Stimulated activated CD8-positive, alpha-beta memory T cell treated with anti-CD3 and anti-CD28 coated beads, Interleukin-2, amount 100 ng/mL, for 48 hours (primary cell): ENCODE results near the gene EFCAB11.

ENCODE experiments used
- DNase-seq, 2 donors: peaks; one replicate each; pipeline ENCODE4 v3.0.0-alpha.2; 2020; ENCODE audit warnings: low read depth in 2 of 2

The EFCAB11 gene, protein sequence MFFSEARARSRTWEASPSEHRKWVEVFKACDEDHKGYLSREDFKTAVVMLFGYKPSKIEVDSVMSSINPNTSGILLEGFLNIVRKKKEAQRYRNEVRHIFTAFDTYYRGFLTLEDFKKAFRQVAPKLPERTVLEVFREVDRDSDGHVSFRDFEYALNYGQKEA

DNA sequence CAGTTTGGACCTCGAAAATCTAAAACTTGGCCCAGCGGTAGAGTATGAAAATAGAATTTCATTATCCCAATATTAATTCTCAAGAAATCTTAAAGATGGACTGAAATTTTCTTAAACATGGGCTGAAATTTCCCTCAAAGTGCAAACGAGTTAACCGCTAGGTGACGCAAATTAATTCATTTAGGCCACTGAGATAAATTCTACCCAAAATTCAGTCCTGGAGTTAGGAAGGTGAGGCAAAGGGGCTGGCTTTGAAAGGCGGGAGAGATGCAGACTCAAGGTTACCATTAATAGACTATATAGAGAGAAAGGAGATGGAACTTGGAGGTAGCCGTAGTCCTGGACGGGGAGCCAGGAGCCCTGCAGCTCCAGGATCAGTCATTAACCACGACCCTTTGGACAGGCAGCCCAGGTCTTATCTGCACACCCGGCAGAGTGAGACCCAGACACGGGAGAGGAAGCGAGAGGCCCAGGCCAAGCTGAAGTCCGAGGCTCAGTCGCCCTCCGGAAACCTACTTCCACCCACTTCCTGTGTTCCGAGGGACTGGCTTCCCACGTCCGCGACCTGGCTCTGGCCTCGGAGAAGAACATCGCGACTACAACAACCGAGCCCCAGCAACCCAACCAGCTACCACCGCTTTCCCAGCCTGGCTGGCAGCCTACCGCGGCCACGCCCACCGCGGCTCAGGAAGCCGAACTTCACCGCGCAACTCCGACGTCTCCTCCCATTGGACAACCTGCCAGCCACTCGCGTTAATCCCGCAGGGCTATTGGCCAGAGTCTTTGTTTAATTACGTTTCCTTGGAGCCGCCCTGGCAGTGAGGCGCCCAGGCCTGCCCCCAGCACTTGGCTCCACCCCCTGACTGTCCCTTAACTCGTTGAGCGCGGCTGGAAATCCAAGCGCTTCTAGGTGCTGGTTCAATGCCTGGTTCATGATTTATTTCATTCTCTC, at the start of gene EFCAB11:
TSS of gene EFCAB11 (minus strand) at position 661 of the 952 bp plus-strand sequence. CDS start at position 591, 70 bp downstream.
- peak; percentile 86 to 90 for DNase-seq

DNA sequence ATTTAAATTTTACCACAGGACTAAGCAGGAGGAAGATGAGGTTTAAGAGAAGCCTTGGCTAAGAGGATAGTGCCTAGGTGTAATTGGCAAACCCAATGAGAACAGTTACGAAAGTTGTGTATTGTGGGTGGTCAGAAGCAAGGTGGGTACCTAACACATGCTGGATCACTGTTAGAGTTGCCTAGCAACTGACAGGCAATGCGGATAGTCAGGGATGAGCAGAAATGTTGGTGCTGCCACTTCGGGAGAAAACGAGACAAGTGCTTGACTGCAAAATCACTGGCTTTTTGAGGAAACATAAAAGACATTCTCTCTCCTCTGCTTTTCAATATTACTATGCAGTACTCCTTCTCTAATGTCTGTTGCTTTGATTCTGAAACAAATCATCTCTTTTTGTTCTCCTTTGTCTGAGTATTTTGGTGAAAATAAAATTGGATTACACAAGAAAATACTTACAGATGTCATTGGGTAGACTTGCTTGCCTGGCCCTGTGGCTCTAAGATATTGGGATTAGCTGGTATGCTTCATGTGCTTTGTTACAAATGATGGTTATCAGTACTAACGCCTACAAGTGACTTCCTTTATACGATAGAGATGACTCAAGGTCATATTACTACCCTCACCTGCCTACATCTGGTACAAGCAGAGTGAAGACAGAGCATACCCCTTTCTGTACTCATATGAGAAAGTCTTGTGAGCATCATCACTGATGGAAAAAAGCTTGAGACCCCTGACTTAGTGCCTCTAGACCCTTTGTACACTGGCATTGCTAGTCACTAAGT, 49.2 kb upstream of the EFCAB11 start:
- no peak for DNase-seq

DNA sequence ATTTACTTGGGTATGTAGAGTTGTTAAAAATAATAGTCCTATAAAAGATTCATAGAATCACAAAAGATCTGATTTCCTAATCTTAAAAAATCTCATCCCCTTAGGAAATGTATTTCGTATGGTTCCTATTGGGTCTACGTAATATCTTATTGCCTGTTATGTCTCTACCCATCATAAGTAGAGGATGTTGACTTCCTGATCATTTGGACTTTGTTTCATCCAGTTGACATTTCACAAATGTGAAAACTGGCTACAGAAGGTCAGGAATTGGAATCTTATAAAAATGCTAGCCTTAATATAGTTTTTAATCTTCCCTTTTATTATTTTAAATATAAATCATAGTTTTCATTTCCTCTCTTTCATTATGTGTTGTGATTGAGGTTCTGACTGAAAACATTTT, 46.4 kb upstream of the EFCAB11 start:
- DNase-seq: no peak

DNA sequence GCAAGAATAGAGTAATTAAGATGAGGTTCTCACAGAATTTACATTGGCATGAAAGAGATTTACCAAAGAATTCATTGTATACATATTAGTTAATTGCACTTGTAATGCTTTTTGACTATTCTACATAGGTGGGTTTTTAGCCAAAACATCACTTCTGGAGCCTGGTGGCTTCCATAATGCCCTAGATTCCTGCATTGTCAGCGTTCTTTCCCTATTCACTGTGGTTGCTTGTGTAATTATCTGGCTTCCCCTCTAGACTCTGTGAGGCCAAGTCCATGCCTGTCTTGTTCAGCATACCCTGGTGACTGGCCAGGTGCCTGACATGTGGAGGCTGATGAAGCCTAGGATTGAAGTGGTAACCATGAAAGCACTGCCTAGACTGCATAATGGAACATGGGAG, 42.4 kb upstream of the EFCAB11 start:
- no peak for DNase-seq

DNA sequence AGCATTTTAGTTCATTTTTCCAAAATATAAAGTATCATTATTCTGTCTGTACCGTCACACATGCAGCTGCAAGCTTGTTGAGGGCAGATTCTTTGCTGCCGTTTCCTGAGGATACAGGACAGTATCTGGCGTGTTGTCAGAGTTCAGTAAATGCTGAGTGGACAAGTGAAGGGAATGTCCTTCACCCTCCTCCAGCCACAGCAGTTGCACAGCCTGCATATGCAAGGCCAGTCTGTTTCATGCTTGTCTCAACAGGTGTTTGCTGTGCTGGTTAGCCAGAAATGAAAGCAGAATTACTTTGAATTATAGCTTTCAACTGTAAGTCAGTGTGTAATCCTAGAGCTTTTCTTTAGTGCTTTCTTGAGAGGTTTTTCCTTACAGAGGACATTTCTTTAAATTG, 37.7 kb upstream of the EFCAB11 start:
- DNase-seq: no peak

DNA sequence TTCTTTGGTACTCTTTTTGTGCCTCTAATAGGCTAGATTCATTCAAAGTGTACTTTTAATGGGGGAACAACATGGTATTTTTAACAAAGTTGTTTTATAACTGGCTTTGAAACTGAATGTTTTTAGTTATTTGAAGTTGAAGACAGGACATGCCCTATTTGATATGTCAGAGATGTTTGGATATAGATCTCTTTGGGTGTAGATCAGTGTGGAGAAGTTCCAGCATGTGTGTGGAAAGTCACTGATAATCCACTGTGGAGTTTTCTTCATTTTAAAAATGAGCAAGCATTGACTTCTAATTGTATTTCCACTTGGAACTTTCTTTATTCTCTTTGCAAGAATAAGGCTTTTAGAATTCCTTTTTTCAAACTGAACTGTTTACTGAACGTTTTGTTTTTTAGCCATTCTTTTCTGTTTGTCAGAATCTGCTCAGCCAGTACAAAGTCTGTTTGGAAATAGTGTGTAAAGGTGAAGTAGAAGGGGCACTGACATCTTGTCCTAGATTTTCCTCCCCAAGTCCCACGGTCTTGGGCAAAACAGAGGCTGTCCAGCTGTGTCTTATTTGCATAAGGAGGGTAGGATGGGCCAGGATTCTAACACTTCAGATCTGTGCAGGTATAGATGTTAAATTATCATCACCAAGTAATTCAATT, 36.2 kb upstream of the EFCAB11 start:
- no peak for DNase-seq

DNA sequence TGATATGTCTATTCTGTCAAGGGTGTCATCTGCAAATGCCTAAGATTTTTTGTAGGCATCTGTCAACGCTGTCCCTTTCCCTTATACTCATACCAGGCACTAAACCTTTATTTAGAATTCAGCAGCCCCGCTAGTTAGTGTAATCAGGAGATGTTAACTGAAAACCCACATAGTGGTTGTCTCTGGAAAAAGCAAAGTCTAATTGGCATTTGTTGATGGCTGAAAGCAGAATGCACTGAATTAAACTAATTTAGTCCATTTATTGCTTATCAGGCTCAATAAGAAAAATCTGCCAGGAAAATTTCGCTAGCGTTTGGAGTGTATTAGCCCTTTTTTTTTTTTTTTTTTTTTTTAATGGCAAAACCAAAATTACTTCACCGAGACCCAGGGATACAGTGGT, 35.7 kb upstream of the EFCAB11 start:
- DNase-seq: no peak

DNA sequence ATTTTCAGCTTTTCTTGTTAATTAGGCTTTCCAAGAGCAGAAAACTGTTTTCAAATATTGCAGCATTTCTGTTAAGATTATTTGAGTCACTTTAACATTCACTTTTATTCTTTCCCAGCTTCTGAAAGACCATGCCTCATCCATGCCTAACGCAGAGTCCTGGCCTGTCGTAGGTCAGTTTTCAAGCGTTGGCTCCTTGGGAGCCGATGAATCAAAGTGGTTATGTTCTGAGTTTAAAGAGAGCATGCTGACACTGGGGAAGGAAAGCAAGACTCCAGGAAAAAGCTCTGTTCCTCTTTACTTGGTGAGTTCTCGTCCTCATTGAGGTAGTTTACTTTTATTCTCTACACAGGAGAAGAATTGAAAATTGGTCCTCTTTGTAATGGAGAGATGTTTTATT, 34.3 kb upstream of the EFCAB11 start:
- DNase-seq: no peak

DNA sequence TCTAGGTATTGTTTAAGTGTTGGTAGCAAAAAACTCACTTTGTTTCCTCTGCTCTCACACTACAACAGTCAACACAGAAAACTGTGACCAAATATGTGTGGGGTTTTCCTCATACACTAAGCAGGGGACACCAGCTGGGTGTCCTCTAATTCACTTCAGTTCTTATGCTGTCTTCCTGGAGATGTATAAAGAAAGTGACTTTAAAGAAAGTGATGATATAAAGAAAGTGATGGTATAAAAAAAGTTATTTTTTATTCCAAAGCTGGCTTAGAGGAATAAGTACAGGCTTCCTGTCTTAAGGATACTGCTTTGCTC, 32.6 kb upstream of the EFCAB11 start:
- no peak for DNase-seq

DNA sequence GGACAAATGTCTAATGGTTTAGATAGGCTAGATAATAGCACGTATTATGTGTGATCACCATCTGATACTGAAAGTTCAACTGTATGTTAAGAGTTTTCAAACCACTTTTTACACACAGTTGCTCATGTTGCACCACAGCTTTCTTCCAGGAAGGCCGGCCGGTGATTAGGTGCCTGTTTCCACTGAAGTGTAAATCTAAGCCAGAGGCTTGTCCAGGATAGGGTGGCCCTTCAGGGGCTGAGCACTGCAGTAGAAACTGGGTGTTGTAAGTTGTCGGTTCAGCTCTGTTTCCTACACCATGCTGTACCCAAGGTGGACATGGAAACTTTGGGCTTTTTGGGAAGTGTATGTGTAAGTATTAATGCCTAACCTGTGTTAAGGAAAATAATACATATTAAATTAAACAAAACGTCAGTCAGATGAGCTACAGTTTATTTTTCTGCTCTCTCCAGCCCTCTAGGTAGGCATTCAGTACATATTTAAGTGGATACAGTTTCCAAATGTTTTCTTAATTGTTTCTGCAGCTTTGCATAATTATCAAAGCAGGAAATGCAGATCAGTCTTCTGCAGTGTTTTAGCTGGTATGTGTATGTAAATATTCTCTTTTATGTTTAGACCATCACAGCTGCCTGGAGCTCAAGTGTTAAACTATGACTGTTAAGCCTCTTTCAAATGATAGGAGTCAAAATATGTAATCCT, 32.1 kb upstream of the EFCAB11 start:
- no peak for DNase-seq

DNA sequence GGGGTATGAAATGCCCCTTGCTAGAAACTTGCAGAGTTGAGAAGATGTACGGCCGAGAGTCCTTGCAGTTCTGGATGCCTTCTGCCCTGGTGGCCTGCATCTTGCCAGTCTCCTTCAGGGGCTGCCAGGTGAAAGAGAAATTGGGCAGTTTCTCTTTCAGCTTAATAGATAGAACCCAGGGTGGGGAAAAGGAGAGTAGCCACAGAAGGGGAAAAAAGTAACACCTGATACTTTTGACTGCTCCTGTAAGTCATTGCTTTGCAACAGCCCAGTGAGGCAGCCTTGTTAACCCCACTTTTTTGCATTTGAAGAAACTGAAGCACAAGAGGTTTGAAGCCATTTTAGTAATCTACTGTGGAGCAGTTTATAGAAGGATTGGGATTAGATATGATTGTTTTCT, 28.8 kb upstream of the EFCAB11 start:
- no peak for DNase-seq

DNA sequence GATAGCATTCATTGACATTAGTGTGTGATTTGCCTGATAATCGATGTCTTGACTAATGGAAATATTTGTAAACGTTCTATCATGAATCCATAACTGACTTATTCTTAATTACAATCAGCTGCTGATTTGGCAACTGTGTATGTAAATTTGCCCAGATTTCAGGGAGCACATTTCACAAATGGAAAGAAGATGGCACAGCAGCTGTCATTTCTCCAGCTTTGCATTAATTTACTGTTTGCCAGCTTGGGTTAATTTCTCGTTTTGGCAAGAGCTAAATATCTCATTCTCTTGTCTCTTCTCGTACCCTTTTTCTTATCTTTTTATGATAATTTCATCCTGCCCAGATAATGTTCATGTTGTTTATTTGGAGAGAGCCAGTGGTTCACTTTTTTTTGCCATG, 24.1 kb upstream of the EFCAB11 start:
- no peak for DNase-seq

DNA sequence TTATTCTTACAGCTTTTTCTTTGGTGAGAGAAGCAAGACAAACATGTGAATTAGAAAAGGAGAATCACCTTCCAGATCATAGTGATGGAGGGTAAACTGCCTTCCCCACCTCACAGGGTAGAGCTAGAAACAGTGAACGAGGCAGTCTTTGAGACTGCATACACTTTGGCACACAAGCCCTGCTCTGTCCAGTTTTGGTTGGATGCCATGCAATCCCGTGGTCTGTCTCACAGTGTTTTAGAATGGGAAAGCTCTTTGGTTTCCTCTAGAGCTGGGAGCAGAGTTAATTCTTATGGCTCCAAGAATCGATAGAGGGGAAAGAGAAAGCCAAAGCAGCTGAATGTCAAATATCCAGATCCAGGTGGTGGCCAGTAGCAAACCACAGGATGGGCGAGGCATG, 23.1 kb upstream of the EFCAB11 start:
- DNase-seq: no peak

DNA sequence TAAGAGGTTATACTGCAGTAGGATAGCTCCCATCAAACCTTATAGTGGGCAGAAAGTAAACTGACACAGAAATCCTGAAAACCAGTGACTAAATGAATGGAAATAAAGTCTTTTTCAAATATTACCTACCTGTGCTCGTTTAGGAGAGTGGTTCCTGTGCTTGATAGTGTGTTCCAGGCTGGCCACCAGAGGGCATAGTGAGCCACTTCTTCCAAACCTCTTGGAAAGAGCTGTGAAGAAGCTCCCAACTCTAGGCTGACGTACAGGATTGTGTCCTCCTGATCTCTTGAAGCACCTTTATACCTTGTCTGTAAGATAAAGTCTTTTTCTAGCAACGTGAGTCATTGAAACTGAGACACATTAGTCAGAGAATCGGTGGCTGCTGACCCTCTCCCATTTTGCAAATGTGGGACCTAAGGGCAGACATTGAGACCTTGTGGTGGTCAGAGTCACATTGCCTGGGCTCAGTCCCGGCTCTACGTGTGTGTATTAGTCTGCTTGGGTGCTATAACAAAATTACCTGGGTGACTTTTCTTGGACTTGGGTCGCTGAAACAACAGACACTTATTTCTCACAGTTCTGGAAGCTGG, 18.8 kb upstream of the EFCAB11 start:
- no peak for DNase-seq

DNA sequence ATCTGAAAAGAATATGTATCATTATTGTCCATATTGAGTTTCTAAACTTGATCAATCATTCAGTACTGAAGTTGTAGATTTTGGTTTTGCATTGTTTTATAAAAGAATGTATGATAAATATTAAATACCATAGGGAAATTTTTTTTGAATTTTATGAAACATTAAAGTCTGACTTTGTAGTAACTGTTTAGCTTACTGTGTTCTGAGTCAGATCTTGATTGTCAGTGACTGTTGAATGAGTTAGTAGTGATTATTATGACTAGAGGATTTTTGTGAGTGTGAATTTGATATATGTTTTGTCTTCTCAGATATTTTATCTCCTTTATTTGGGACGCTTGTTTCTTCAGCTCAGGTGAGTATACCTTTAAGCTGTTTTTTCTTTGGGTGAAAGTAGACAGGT, 11.3 kb upstream of the EFCAB11 start:
- no peak for DNase-seq

DNA sequence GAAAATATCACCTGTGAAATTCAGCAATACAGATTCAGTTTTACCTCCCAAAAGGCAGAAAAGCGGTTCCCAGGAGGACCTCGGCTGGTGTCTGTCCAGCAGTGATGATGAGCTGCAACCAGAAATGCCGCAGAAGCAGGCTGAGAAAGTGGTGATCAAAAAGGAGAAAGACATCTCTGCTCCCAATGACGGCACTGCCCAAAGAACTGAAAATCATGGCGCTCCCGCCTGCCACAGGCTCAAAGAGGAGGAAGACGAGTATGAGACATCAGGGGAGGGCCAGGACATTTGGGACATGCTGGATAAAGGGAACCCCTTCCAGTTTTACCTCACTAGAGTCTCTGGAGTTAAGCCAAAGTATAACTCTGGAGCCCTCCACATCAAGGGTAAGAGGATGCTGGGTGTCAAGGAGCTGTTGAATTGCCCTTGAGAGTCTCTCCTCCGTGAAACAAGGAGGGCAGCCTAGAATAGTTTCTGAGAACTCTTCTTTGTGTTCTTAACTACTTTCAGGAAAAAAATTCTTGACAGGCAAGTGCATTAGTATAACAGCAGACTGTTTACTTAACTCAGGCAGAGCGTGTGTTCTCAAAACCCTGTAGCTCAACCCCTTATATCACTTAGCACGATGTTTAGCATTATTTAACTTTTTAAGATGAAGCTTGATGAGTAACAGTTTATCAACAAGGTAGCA, 8.9 kb upstream of the EFCAB11 start:
- DNase-seq: no peak

DNA sequence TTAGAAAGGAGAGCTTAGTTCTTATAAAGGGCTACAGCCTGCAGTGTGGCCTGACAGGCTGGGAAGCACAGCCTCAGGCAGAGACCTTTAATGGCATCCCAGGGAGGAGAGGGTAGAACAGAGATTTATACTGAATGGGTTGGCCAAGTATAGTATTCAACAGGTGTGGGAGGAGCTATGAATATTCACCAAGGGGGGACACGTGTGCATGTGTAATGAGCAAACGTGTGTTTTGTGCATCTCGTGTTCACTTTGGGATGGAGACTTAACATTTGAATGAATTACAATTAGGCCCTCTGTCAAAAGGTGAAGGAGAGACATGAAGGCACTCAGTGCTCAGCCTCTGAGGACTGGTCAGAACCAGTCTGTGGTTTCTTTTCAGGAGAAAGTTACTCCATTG, 6.4 kb upstream of the EFCAB11 start:
- DNase-seq: no peak

DNA sequence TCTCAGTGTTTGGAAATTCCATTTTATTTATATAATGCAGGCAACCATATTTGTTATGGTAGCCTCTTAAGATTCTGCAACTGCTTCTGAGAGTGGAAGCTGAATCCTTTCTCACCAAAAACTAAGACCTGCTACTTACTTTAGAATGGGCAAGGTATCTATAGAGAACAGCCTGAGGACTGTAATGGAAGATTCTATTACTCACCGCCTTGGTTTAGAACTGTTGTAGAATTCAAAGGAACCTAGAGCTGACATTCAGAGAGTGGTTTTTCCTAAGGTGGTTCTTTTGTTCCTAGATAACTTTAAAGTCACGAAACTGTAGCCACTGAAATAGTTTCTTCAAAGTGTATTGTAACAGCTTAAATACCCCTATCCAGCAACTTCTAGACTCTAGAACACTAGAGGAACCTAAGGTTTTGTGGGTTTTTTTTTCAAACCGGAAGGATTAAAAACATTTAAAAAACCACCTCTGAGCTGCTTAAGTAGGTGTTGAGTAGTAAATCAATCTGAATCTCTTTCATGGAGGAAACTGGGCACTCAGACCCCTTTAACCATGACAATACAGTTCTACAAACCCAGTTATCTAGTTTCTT, 5.4 kb upstream of the EFCAB11 start:
- DNase-seq: no peak

DNA sequence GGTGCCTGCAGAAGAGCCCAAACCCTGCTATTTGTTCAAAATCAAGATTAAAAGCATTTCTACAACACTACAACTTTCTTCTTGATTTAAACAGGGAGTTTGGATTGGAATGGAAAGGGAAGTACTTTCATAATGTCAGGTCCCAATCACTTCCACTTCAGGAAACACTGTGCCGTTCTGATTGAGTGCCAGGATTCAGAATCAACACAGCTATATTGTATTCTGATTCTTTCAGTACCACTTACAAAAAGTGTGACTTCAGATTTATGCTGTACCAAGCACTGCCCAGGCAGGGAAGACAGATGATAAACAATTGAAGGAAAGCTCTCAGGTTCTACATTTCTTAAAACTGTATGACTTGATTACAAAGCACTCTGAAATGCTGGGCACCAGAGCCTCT, 4.4 kb upstream of the EFCAB11 start:
- DNase-seq: no peak

DNA sequence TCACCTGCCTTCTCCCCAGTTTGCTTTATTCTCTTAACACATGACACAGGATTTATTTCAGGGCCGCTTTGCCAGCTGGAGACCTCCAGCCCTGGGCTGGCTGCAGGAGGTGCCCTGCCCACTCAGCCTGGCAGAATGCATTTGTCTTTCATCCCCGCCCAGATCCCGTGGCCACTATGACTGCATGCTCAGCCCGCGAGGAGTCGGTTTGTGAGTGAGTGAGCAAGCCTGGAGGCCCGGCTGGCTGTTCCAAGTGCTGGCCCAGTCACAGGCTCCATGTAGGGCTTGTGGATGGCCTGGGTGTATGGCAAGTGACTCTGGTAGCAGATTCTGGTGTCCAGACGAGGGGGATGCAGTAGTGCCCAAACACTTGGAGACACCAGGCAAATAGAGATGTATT, 3.3 kb upstream of the EFCAB11 start:
- DNase-seq: no peak
